ENCODE results near the gene PTGES3L. TPM values are rescaled to one million over a fixed set of nuclear protein-coding genes. Genes with fewer than 3 reads are reported as not detected.

Gene PTGES3L
- total and polyA plus RNA-seq, 2 of the 13 experiments (the other 11 are each of a cell fraction or from before 2014, with no cell fraction given), result 1.2 to 2.9 TPM

GRCh38 chr17:43006639-43007551, 27.0 kb upstream of the PTGES3L start, which contains the start of gene IFI35 (continued):
- TF ChIP-seq IKZF4 (CRISPR knock-in tag; IDR thresholded peaks at IDR 0.05; ENCODE audit: borderline replicate concordance, low read depth, not compliant biosample characterization) (no peak), POLR2G (IDR thresholded peaks at IDR 0.05; ENCODE audit: low read depth, low read length) (peak; percentile 77), ESRRA (CRISPR knock-in tag; IDR thresholded peaks at IDR 0.05; ENCODE audit: low read depth) (no peak; the same call in 1 of the 2 replicates), ZNF839 (CRISPR knock-in tag; IDR thresholded peaks at IDR 0.05; ENCODE audit: borderline replicate concordance) (no peak), REST (IDR thresholded peaks at IDR 0.05; ENCODE audit: borderline replicate concordance in 1 of 2, low read depth in 1 of 2, low read length in 2 of 2) (no peak), ZSCAN22 (CRISPR knock-in tag; IDR thresholded peaks at IDR 0.05) (0 out of 2 replicates have a peak, but pooled peaks have one; percentile 12), ZFX (CRISPR knock-in tag; IDR thresholded peaks at IDR 0.05; ENCODE audit: low read depth) (peak; percentile 64), ZNF775 (CRISPR knock-in tag; IDR thresholded peaks at IDR 0.05; ENCODE audit: borderline replicate concordance) (no peak), ETV6 (CRISPR knock-in tag; conservative IDR thresholded peaks at IDR 0.05) (no peak), ZNF609 (CRISPR knock-in tag; IDR thresholded peaks at IDR 0.05; ENCODE audit: borderline replicate concordance) (peak; percentile 24; the same call in 1 of the 2 replicates), ZNF230 (CRISPR knock-in tag; IDR thresholded peaks at IDR 0.05) (no peak), JUNB (CRISPR knock-in tag; IDR thresholded peaks at IDR 0.05; ENCODE audit: borderline replicate concordance) (no peak), ISX (CRISPR knock-in tag; conservative IDR thresholded peaks at IDR 0.05) (no peak), ZNF562 (CRISPR knock-in tag; IDR thresholded peaks at IDR 0.05; ENCODE audit: borderline replicate concordance) (no peak)
- TF ChIP-seq, protein P1, sequence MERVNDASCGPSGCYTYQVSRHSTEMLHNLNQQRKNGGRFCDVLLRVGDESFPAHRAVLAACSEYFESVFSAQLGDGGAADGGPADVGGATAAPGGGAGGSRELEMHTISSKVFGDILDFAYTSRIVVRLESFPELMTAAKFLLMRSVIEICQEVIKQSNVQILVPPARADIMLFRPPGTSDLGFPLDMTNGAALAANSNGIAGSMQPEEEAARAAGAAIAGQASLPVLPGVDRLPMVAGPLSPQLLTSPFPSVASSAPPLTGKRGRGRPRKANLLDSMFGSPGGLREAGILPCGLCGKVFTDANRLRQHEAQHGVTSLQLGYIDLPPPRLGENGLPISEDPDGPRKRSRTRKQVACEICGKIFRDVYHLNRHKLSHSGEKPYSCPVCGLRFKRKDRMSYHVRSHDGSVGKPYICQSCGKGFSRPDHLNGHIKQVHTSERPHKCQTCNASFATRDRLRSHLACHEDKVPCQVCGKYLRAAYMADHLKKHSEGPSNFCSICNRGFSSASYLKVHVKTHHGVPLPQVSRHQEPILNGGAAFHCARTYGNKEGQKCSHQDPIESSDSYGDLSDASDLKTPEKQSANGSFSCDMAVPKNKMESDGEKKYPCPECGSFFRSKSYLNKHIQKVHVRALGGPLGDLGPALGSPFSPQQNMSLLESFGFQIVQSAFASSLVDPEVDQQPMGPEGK (CRISPR knock-in tag; IDR thresholded peaks at IDR 0.05), result peak; percentile 65

All from HepG2 (cell line).